Activated B cell treated with CpG ODN at 0.5 μM for 24 hours (primary cell): ENCODE results near the gene MYPOP. TPM values are rescaled to one million over a fixed set of nuclear protein-coding genes. Genes with fewer than 3 reads are reported as not detected.

Source experiments
- ATAC-seq: fragments of 200-7000 bp; cut with Tn5 transposase; one replicate; pipeline ENCODE4 v1.10.0; 2021; ENCODE audit warnings: low read depth, mild to moderate bottlenecking, moderate library complexity
- CTCF ChIA-PET: fragments of 350-600 bp; sonication (Branson Sonifier 250); formaldehyde crosslinking; loops from one replicate; lab custom pipeline; 2021; ENCODE audit warnings: antibody characterized with exemption; lab: Charles Lee
- POLR2A ChIA-PET: fragments of 350-600 bp; sonication (Branson Sonifier 250); formaldehyde crosslinking; loops from one replicate; lab custom pipeline; 2021; ENCODE audit warnings: antibody characterized with exemption; lab: Charles Lee
- DNase-seq: peaks from one replicate; pipeline ENCODE4 v3.0.0; 2022
- H3K27ac Mint-ChIP-seq: one replicate; pipeline ENCODE4 v1.8.0; 2020; ENCODE audit warnings: mixed read lengths
- H3K27me3 Mint-ChIP-seq: one replicate; pipeline ENCODE4 v1.8.0; 2021; ENCODE audit warnings: mixed read lengths
- H3K36me3 Mint-ChIP-seq: one replicate; pipeline ENCODE4 v1.8.0; 2021; ENCODE audit warnings: low read depth, mixed read lengths
- H3K4me1 Mint-ChIP-seq: one replicate; pipeline ENCODE4 v1.8.0; 2021; ENCODE audit warnings: mixed read lengths
- H3K4me3 Mint-ChIP-seq: one replicate; pipeline ENCODE4 v1.8.0; 2020; ENCODE audit warnings: mild to moderate bottlenecking, mixed read lengths
- H3K9me3 Mint-ChIP-seq: one replicate; pipeline ENCODE4 v1.8.0; 2020; ENCODE audit warnings: mixed read lengths
- intact Hi-C: fragments of 100-400 bp; cut with micrococcal nuclease; formaldehyde crosslinking; loops from one replicate; pipeline ENCODE4 v1.15.1; 2024
- total RNA-seq: library from RNA; stranded (reverse); gene quantifications from 2 replicates; pipeline ENCODE4 v1.2.3, GENCODE V29; 2022
- TF ChIP-seq, protein P1 (sequence below): fragments of 200-600 bp; IDR thresholded peaks from one replicate; pipeline ENCODE4 v1.8.0; 2022; ENCODE audit warnings: antibody characterized with exemption, mild to moderate bottlenecking

MYPOP gene
- total RNA-seq, 1 donor from 2014 or later, result 6.0 TPM

DNA sequence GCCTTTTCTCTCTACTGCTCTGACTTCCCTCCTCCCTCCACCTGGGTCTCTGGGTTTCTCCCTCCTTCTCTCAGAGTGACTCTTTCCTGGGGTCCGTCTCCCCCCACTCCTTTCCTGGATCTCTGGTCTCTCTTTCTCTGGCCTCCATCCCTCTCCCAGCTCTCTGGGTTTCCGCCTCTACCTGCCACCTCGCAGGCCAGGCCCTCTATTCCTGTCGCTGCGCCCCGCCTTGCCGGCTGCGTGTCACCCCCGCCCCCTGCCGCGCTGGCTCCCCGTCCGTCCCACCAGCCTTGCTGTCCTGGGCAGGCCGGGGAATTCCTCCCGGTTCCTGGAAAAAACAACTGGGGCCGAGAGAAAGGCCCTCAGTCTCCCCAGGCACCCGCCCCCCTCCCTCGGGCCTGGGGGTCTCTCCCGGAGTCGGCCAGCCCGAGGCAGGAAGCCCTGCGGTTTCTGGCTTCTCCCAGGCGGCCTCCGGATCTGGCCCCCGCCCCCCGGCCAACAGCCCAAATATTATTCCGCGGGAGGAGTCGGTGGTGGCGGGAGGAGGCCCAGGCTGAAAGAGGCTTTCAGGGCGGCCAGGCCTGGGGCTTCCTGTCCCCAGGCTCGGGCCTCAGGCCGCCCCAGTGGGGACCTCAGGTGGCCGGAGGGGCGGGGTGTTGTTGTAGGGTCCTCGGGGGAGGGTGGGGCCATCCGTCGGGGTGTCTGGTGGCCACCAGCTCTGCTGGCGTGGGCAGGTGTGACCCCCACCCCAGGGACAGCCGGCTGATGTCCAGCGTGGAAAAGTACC is 25.8 kb downstream of the MYPOP start:
- POLR2A ChIA-PET, result no interaction called here
- Mint-ChIP-seq H3K4me3 (peak overlapping the region; percentile 11), H3K9me3 (no peaks in the 10 kb centered on the region), H3K27me3 (peaks cover 38% of the 10 kb centered on the region), H3K27ac (no peak overlapping the region), H3K36me3 (no peaks in the 10 kb centered on the region), H3K4me1 (peaks cover 9% of the 10 kb centered on the region)
- TF ChIP-seq, protein P1, sequence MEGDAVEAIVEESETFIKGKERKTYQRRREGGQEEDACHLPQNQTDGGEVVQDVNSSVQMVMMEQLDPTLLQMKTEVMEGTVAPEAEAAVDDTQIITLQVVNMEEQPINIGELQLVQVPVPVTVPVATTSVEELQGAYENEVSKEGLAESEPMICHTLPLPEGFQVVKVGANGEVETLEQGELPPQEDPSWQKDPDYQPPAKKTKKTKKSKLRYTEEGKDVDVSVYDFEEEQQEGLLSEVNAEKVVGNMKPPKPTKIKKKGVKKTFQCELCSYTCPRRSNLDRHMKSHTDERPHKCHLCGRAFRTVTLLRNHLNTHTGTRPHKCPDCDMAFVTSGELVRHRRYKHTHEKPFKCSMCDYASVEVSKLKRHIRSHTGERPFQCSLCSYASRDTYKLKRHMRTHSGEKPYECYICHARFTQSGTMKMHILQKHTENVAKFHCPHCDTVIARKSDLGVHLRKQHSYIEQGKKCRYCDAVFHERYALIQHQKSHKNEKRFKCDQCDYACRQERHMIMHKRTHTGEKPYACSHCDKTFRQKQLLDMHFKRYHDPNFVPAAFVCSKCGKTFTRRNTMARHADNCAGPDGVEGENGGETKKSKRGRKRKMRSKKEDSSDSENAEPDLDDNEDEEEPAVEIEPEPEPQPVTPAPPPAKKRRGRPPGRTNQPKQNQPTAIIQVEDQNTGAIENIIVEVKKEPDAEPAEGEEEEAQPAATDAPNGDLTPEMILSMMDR, result no peak
- no peak for DNase-seq
- intact Hi-C loops, result no loop called here
- CTCF ChIA-PET, result no interaction called here
- peak; percentile 25 for ATAC-seq

DNA sequence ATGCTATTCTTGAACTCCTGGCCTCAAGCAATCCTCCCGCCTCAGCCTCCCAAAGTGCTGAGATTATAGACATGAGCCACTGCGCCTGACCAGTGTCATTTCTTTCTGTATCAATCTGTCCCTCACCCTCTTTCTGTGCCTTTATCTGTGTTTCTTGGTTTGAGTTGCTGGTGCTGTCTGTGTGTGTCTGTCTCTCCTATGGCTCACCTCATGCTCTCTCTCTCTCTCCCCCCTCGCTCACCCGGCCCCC is 26.3 kb downstream of the MYPOP start:
- Mint-ChIP-seq H3K9me3 (no peaks in the 10 kb centered on the region), H3K27me3 (peaks cover 39% of the 10 kb centered on the region), H3K36me3 (no peaks in the 10 kb centered on the region), H3K27ac (no peak overlapping the region), H3K4me1 (peaks cover 7% of the 10 kb centered on the region), H3K4me3 (peak overlapping the region; percentile 11)
- DNase-seq, result no peak
- TF ChIP-seq, protein P1, result no peak
- peak; percentile 40 for ATAC-seq
- intact Hi-C loops, result no loop called here
- POLR2A ChIA-PET, result no interaction called here
- CTCF ChIA-PET, result no interaction called here

DNA sequence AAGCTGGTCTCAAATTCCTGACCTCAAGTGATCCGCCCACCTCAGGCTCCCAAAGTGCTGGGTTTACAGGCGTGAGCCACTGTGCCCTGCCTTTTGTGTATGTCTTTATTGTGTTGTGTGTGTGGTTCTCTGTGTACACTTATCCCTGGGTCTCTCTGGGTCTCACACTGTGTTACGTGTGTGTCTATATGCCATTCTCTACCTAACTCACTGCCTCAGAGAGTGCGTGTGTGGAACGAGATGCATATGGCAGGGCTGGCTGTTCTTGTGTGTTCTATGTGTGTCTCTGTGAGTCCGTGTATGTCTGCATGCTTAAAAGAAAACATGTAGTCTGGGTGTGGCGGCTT is 27.8 kb downstream of the MYPOP start:
- CTCF ChIA-PET, result no interaction called here
- no peaks in the 10 kb centered on the region for H3K9me3 Mint-ChIP-seq
- no peak for ATAC-seq
- no peak overlapping the region for H3K4me3 Mint-ChIP-seq
- H3K27ac Mint-ChIP-seq, result no peak overlapping the region
- peaks cover 7% of the 10 kb centered on the region for H3K4me1 Mint-ChIP-seq
- intact Hi-C loops, result no loop called here
- DNase-seq, result no peak
- H3K27me3 Mint-ChIP-seq, result peaks cover 34% of the 10 kb centered on the region
- POLR2A ChIA-PET, result no interaction called here
- H3K36me3 Mint-ChIP-seq, result no peaks in the 10 kb centered on the region
- TF ChIP-seq, protein P1, result no peak

DNA sequence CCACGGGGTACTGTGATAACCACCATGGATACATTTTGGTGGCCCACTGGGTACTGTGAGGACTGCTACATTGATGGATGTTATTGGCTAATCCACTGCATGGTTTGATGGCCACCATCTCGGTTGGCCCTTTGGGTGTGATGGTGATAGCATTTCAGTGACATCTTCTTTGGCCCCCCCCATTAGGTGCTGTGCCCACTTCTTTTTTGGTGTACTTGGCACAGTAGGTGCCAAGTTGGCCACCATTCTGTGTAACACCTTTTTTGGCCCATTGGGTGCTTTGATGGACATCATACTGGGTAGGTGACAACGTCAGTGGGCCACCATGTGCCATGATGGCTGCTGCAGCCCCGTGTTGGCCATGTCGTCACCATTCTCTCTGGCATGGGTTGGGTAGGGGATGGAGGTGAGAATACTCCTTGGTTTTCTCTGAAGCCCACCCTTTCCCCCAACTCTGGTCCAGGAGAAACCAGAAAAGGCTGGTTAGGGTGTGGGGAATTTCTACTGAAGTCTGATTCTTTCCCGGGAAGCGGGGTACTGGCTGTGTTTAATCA is 29.1 kb downstream of the MYPOP start:
- DNase-seq (no peak), ATAC-seq (no peak)
- Mint-ChIP-seq H3K36me3 (no peaks in the 10 kb centered on the region), H3K9me3 (no peaks in the 10 kb centered on the region), H3K4me3 (no peak overlapping the region), H3K4me1 (peaks cover 7% of the 10 kb centered on the region), H3K27ac (no peak overlapping the region), H3K27me3 (peaks cover 28% of the 10 kb centered on the region)
- intact Hi-C loops, result no loop called here
- CTCF ChIA-PET, result interaction anchor here (0.7 kb wide), 1 partner anchor 368 kb away, joined by 3 read pairs; no protein-coding TSS in a partner anchor
- TF ChIP-seq, protein P1, result no peak
- POLR2A ChIA-PET, result no interaction called here

DNA sequence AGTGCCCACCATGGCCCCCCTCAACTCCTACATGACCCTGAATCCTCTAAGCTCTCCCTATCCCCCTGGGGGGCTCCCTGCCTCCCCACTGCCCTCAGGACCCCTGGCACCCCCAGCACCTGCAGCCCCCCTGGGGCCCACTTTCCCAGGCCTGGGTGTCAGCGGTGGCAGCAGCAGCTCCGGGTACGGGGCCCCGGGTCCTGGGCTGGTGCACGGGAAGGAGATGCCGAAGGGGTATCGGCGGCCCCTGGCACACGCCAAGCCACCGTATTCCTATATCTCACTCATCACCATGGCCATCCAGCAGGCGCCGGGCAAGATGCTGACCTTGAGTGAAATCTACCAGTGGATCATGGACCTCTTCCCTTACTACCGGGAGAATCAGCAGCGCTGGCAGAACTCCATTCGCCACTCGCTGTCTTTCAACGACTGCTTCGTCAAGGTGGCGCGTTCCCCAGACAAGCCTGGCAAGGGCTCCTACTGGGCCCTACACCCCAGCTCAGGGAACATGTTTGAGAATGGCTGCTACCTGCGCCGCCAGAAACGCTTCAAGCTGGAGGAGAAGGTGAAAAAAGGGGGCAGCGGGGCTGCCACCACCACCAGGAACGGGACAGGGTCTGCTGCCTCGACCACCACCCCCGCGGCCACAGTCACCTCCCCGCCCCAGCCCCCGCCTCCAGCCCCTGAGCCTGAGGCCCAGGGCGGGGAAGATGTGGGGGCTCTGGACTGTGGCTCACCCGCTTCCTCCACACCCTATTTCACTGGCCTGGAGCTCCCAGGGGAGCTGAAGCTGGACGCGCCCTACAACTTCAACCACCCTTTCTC is 30.1 kb downstream of the MYPOP start:
- TF ChIP-seq, protein P1, result no peak
- Mint-ChIP-seq H3K36me3 (no peaks in the 10 kb centered on the region), H3K4me3 (no peak overlapping the region), H3K27me3 (peaks cover 27% of the 10 kb centered on the region), H3K4me1 (peaks cover 7% of the 10 kb centered on the region), H3K9me3 (no peaks in the 10 kb centered on the region), H3K27ac (no peak overlapping the region)
- DNase-seq, result no peak
- ChIA-PET CTCF (no interaction called here), POLR2A (no interaction called here)
- ATAC-seq, result no peak
- intact Hi-C loops, result no loop called here
